HG03575 (cell line): ENCODE data around the gene SLC30A7.

Source experiments
- ATAC-seq: cut with Tn5 transposase; IDR thresholded peaks from one replicate; pipeline ENCODE4 v1.9.1; 2021; ENCODE audit not compliant: unreplicated experiment, insufficient number of reproducible peaks, low FRiP score; ENCODE audit errors: extremely low read depth

SLC30A7 gene

DNA sequence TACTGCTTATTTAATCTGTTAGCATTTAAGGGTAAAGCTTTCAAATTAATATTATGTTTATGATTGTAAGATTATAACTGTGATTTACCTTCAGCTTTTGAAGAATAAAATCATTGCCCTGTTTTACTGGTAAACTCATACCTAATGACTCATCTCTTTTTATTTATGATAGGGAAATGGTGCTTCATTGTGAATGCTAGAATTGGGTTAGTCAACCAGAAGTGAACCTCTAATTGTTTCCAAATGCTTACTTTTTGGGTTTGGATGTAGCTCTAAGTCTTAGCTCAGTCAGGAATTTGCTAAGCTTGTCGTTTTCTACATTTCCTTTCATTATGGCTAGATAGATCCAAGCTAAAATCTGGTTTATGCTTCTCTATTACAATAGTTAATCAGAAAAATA, 59.4 kb downstream of the SLC30A7 start:
- ATAC-seq = no peak

DNA sequence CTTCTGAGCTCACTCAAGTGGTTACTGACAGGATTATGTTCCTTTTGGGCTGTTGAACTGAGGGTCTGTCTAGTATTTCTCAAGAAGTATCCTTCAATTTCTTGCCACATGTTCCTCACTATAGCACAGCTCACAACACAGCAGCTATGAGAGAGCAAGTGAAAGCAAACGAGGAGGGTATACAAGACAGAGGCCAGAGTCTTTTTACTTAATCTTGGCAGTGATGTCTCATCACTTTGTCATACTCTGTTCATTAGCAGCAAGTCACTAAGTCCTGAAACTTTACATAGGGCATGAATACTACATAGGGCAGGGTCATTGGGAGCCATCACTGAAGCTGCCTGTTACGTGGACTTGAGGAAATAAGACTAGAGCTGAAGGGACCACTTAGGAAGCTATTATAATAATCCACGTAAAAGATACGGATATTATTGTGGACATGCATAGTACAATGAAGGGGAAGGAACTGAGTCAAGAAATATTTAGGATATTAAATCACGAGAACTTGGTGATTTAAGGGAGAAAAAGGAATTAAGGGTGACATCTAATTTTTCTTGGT, 63.7 kb downstream of the SLC30A7 start:
- ATAC-seq = no peak

DNA sequence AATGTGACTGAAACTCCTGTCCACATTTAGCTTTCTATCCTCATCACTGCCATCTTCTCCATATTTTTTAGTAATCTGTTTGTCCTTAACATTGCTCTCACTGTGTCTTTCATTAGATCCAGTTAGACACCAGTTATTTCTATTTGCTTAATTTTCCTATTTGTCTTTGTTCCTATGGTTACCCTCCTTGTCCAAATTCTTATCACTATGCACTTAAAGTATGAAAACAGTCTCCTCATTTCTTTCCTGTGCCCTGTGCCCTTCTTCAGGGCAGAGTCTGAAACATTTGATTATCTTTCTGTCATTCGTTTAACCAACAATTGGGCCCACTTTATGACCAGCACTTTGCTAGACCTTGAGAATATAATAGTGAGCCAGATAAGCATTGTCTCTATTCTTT, 64.2 kb downstream of the SLC30A7 start:
- no peak for ATAC-seq

DNA sequence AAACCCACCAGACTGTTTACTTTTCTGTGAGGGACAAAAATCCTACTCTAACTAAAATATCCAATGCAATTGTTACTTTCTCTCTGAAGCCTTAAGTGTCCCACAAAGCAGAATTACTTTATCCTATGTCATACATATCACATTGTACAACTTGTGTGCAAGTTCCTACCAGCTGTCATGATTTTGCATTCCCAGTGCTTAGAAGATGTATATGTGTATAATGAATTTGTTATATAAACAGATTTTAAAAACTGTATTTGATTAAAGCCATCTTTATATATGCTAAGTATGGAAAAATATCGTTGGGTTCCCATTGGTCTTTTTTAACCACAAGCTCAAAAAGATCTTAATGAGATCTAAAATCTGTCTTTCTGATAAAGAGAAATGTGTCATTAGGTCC, 72.7 kb downstream of the SLC30A7 start:
- ATAC-seq = no peak

DNA sequence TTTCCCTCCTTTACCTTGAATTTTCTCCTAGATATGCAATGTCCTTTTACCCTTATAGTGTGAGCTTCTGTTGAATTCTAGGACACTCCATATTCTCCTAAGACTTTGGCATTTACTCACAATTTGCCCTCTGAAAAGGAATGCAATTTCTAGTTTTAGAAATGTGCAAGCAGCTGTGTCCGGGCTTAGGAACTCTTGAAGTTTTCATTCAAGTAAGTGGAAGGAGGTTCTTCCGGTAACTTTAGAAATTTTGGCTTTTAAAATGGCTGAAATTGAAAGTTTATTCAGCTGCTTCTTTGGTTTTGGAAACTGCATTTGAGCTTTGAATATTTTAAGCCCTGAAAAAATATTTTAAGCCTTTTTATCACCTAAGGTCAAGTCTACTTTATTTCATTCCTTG, 73.4 kb downstream of the SLC30A7 start:
- ATAC-seq = no peak

DNA sequence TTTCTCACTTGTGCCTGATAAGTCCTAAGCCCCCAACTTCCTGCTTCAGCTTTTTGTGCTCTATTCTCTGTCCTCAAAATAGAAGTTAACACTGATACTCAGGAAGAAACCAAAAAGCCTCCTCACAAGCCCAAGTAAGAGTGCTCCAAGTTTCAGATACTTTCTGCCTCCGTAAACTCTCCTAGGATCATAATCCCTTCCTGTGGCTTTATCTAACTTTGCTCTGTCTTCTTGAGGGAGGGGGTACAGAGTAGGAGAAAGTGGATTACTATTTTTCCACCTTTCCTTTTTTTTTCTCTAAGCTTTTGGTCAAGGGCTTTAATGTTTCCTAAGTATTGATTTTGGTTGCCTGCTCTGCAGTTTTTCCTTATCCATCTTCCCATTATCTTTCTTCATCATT, 75.1 kb downstream of the SLC30A7 start:
- no peak for ATAC-seq

DNA sequence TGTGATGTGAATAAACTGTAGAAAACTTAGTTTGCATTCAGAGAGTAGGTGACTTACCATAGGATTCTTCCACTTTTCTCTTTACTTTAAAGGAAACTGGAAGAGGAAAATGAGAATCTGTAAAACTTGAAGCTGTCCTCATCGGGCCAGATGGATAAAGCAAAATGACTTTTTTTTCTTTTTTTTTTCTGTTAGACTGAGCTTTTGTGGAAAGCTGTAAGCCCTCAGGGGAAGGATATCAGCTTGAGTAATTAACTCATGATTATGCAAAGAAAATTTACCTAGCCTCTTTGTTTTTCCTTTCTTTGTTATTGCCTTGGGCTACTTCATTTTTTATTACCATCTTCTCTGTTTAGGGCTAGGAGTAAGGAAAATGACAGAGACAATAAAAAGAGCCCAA, 76.3 kb downstream of the SLC30A7 start:
- no peak for ATAC-seq

DNA sequence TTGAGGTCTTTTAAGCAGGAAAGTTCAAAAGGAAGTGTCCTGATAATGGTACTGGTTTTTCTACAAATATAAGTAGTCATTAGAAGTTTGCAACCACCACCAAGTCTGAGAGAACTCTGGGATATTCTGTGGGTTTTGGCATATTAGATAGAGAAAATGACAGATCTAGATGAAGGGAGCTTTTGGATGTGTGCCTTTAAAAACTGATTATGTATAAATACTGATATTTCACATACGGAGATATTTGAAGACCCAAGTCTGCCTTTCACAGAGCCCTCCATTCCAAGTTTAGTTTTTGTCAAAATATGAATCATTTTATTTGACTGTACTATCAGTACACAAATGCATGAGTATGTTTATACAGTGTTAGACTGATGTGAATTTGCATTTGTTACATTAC, 81.0 kb downstream of the SLC30A7 start:
- no peak for ATAC-seq

DNA sequence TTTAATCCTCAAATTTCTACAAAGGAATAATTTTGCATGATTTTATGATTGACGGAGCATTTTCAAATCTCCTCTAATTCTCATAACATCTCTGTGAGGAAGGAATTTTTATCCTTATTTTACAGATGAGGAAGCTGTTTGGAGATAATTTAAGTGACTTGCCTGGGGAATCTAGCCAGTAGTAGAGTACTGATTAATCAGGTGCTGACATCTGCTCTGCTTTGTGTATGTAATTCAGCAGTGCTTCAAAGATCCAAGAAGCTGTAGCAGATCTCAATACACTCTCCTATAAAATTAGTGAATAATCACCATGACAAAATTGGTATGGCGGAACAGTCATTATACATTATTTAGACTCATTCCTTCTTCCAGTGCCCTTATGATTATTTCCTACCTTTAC, 83.7 kb downstream of the SLC30A7 start:
- ATAC-seq = no peak

DNA sequence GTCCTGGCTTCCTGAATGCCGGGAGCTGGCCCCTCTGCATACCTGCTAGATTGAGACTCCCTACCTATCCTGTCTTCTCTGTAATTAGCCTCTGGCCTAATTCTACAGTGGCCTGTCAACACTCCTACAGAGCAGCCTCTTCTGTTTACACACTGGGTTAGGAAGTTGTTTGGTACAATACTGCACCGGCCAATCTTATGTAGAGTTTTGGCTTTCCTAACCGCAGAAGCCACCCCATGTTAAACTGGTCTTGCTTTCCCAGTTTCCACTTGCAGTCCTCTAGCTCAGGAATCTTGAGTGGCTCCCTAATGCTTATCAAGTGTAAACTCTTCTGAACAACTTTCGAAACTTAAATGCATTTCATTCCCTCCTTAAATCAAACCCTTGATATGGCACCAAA, 86.9 kb downstream of the SLC30A7 start:
- ATAC-seq = no peak

DNA sequence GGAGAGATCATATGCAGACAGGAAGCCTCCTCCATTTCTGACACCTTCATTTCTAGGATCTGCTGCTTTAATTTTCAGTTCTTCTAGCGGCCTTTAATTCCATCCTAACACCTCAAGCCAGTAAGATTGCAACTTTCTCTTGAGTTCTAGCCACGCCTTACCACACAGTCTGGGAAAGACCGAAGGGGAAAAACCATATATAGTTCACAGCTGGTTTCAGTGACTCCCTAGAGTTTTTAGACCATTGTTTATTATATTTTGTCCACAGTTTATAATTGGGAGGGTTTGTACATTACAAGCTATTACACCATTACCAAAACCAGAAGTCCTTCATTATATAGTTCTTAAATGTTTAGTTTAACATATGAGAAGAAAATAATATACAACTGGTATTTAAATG, 92.2 kb downstream of the SLC30A7 start:
- no peak for ATAC-seq

DNA sequence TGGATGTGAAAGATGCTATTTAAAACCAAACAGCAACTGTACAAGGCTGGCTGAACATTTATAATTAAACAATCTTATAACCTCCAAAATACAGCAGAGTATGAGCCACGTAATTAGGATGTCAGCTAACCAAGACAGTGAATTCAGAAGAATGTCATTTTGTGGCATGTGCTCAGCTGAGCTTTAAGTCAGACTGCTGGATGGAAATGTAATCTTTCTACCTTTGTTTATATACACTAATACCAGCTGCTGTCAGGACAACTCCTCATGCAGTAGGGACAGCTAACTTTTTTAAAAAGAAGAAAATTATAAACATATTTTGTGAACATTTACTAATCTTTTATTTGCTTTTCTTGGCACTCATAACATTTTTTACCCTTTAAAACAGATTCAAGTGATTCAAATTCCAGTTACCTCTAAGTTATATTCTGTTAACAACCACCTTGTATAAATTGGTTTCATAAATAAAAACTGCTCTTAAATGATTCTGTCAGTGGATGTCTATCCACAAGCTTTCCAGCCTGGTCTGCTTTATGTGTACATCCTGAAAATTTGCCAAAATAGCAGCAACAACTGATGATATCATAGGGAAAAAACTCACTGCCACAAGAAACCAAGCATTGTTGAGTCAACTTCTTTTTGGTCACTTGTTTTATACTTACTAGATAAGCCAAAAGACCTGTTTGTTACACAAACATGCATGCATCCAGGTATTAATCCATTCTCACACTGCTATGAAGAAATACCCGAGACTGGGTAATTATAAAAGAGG, 93.6 kb downstream of the SLC30A7 start:
- ATAC-seq = no peak

DNA sequence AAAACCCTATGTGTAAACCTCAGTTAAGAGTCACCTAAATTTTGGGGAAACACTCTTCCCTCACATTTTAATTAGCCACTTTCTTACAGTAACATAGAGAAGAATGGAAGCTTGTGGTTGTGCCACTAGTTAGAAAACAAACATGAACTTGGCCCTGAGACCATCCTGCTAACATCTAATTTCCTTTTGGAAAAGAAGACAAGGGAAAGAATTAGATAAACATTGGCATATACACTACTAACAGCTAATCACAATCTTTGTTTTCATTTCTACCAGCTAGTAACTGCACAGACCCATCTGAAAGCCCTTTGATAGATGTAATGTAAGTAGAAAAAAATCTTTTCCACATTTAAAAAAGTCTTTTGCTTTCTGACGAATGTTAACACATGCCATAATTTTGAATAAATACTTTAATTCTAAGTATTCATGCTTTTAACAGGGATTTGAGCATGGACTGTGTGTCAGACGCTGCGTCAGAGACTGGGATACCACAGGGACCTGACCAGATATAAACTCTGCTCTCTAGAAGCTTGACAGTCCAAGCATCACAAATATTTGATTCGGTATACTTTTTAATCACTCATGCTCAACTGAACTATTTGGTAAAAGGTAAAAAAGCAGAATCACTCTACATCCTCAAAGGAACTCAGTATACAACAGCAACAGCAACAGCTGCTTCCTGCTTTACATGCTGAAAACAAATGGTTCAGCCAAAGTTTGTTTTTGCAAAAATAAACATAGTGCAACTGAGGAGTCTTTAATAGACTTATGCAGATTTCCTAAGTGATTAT, 99.5 kb downstream of the SLC30A7 start:
- ATAC-seq = no peak

DNA sequence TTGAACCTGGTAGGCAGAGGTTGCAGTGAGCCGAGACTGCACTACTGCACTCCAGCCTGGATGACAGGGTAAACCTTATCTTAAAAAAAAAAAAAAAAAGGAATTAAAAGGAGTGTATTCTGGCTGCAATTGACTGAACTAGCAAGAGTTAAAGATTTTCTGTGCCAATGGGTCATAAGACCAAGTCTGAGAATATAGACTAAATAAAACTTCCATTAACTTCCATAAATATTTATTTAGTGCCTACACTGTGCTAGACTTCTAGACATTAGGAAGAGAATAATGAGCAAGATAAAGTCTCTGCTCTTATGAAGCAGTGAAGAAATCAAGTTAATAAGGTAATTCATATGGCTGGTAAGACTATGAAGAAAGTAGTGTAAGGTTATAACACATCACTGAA, 102.5 kb downstream of the SLC30A7 start:
- no peak for ATAC-seq

DNA sequence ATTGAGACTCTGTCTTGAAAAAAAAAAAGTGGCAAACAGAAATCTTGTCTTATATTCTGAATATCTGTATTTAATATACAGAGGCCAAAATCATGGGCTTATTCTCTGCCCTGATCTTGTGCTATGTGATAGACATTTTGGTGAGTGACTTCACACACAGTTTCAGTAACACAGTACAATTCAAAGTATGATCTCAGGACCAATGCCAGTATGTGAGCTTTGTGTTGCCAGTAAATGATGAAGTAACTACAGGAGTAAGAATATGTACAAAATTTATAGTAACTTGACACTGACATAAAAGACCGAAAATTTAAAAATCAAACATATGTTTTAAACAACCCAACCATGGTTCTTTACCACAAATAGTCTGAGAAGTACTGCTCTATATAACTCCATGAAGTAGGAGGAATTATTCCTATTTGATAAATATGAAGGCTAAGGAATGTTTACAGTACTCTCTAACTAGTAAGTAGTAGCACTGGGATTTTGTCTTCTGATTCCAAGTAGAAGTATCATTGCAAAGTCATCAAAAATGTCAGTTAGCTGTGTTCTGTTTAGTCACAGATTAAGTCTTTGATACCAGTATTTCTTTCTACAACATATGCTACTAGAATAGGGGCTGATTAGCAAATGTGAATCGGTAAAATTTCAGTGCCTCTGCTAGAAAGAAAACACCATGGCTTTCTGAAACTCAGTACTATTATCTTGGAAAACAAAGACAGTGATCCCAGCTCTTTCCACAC, 104.4 kb downstream of the SLC30A7 start:
- no peak for ATAC-seq

DNA sequence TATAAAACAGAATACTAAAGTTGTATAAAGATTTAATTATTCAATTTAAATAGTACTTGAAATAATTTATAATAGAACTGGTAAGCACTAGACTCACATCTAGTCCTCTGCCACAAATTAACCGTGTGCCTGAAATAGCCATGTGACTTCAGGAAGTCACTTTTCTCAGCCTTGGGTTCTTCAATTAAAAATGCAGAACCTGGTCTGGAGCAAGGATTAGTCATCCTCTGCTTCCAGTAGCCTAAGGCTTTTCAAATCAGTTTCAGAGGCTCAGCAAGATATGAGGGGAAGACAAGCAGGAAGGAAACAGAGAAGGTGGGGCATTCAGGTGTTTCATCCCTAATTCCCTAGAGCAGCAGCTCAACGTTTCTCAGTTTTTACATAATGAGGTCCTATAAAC, 106.7 kb downstream of the SLC30A7 start:
- ATAC-seq = no peak

DNA sequence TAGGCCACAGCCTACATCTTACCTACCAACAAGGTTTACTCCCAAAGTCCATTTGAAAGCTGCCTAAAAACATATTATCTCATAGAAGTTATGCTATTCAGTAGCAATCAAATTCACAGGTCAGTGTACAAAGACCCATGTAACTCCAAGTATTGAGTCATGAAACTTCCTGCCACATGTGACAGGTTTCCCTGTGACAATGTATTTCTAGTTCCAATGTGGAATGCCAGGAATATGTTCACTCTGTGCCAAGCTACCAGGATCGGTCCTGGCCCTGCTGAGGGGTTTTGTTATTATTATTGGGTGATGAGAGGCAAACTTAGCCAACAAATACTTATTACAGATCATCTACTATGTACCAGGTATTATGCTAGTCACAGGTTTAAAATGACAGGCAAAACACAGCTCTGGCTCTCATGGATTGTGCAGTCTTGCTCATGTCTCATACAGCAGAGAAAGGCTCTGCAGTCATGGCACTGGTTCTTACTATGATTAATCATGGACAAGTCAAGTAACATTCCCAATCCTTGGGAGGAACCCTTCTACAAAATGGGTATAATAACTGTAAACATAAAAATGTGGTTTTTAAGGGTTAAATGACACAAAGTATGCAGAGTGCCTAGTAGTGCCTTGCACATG, 107.2 kb downstream of the SLC30A7 start:
- ATAC-seq = no peak

DNA sequence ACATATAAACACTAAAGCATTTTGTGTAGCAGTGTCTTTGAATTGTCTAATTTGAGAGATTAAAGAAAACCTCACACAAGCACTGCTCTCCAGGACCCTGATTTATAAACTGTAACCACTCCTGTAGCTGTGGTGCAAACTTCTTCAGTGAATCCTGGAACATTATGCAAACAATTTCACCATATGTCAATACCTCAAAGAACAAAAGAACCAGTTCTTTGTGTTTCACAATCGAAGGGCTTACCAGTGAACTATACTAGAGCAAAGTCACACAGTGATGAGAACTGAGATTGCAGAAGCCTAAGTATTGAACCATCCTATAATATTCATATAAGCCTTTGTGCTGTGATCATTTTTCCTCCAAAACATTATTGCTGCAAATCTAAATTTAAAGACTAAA, 108.2 kb downstream of the SLC30A7 start:
- no peak for ATAC-seq

DNA sequence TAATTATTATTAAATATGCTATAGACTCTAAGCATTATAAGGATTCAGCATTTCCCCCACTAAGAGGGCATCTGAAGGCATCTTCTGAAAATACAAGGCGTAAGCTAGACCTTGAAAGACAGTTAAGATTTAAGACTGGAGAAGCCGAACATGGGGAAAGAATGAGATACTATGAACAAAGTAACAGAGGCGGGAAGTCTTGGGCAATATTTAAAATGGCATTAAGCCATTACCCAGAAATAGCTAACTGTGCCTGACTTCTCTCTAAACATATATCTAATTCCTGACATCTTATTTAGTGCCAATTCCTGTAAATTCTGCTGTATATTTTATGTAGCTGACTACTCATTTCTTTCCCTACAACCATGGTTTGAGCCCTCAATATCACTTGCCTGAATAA, 108.8 kb downstream of the SLC30A7 start:
- no peak for ATAC-seq
